AG04449 (cell line): ENCODE data around the gene KRTAP22-2.

Experiments used
- CTCF ChIA-PET: fragments of 350-600 bp; formaldehyde crosslinking; extraction: SDS; loops from one replicate; lab custom pipeline; 2021; ENCODE audit warnings: antibody characterized with exemption; lab: Yijun Ruan, JAX
- POLR2A ChIA-PET: fragments of 400-600, 350-600 bp; formaldehyde crosslinking; extraction: SDS; loops from one replicate; lab custom pipeline; 2020; ENCODE audit warnings: antibody characterized with exemption, inconsistent platforms; lab: Yijun Ruan, JAX
- DNase-seq: peaks from one replicate; pipeline ENCODE4 v3.0.0-alpha.2; 2010; ENCODE audit warnings: low read depth, low spot score
- H3K4me3 ChIP-seq: 2 replicates; pipeline ENCODE4 v1.5.1; 2011; ENCODE audit warnings: low read depth, mild to moderate bottlenecking, control low read depth, low read length
- CTCF ChIP-seq: IDR thresholded peaks from one replicate; pipeline ENCODE4 v1.5.1; 2011; ENCODE audit warnings: mild to moderate bottlenecking, moderate library complexity, low read length, control low read depth, inconsistent platforms; ENCODE audit not compliant: insufficient read depth; ENCODE audit errors: missing control alignments

Gene KRTAP22-2

GRCh38 chr21:30561957-30562356, 28.2 kb downstream of the KRTAP22-2 start:
- DNase-seq, result no peak
- TF ChIP-seq CTCF, result no peak
- POLR2A ChIA-PET, result no interaction called here
- no peak overlapping the region for H3K4me3 ChIP-seq
- CTCF ChIA-PET, result no interaction called here

GRCh38 chr21:30561264-30561895, 28.8 kb downstream of the KRTAP22-2 start, which contains the start of gene KRTAP19-7:
Gene KRTAP19-7 (minus strand): TSS chr21:30561314. CDS start chr21:30561289, 25 bp downstream.
- DNase-seq, result no peak
- CTCF ChIA-PET, result no interaction called here
- H3K4me3 ChIP-seq, result no peak within 1 kb of the TSS
- TF ChIP-seq CTCF, result no peak
- POLR2A ChIA-PET, result no interaction called here

GRCh38 chr21:30555095-30555494, 35.1 kb downstream of the KRTAP22-2 start:
- CTCF ChIA-PET, result no interaction called here
- POLR2A ChIA-PET, result no interaction called here
- no peak for TF ChIP-seq CTCF
- no peak overlapping the region for H3K4me3 ChIP-seq
- DNase-seq, result no peak

- TF ChIP-seq CTCF, result no peak
- POLR2A ChIA-PET, result no interaction called here
- DNase-seq, result no peak
- no peak overlapping the region for H3K4me3 ChIP-seq
- CTCF ChIA-PET, result no interaction called here
Measured at GRCh38 chr21:30552782-30553181, 37.4 kb downstream of the KRTAP22-2 start.

- no peak for TF ChIP-seq CTCF
- no peak within 1 kb of the TSS for H3K4me3 ChIP-seq
- no peak for DNase-seq
- CTCF ChIA-PET, result no interaction called here
- POLR2A ChIA-PET, result no interaction called here
Measured at GRCh38 chr21:30541764-30542163, 48.4 kb downstream of the KRTAP22-2 start, which contains the start of gene KRTAP19-6. Gene KRTAP19-6 (minus strand): TSS chr21:30541864. CDS start chr21:30541833, 31 bp downstream.
